Sigmoid colon (tissue), 4 donors: ENCODE results near the gene SLC44A1.

Source experiments
- CTCF ChIP-seq, 4 experiments: fragments of 450-650 bp in 3 of 4; fragments of 200-600 bp in 1 of 4; IDR thresholded peaks; one replicate each; pipeline ENCODE4 v1.5.1; 2016 to 2019; ENCODE audit warnings: antibody characterized with exemption in 4 of 4, mild to moderate bottlenecking in 3 of 4, moderate library complexity in 2 of 4
- EP300 ChIP-seq, 4 donors: sonication (generic); formaldehyde crosslinking; IDR thresholded peaks; one replicate each; pipeline ENCODE4 v1.6.1; 2017; ENCODE audit warnings: antibody characterized with exemption in 4 of 4
- POLR2A ChIP-seq, 2 donors: fragments of 450-650 bp; IDR thresholded peaks; one replicate each; pipeline ENCODE4 v1.6.1; 2016; ENCODE audit warnings: antibody characterized with exemption in 2 of 2, mild to moderate bottlenecking in 2 of 2, moderate library complexity in 2 of 2

- TF ChIP-seq CTCF (IDR thresholded peaks at IDR 0.05) (no peak), POLR2A (IDR thresholded peaks at IDR 0.05) (no peak), EP300 (IDR thresholded peaks at IDR 0.05) (no peak)
These were observed 149.3 kb downstream of the SLC44A1 start for GRCh38 chr9:105393576-105394344.
